ENCODE data around the gene INAFM1. TPM values are rescaled to one million over a fixed set of nuclear protein-coding genes. Genes with fewer than 3 reads are reported as not detected.
A peak's percentile ranks its signal among the peaks of the same experiment; 100 is the strongest.

The INAFM1 gene
- total RNA-seq, 1 donor from 2014 or later: 12.2 TPM

DNA sequence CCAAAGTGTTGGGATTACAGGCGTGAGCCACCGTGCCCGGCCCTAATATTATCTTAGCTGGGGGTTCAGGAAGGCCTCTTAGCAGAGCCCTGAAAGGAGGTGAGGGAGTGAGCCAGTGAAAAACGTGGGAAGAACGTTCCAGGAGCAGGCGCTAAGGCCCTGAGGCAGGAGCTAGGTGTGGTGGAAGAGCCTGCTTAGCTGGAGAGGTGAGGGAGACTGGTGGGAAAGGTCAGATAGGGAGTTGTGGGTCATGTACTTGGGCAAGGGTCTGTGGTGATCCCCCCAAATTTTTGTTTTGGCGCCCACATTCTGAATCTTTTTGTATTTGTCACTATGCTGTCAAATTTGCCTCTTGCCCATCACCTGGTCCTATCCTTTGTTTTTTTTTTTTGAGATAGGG is 5.1 kb upstream of the INAFM1 start:
- TF ChIP-seq, protein P1, sequence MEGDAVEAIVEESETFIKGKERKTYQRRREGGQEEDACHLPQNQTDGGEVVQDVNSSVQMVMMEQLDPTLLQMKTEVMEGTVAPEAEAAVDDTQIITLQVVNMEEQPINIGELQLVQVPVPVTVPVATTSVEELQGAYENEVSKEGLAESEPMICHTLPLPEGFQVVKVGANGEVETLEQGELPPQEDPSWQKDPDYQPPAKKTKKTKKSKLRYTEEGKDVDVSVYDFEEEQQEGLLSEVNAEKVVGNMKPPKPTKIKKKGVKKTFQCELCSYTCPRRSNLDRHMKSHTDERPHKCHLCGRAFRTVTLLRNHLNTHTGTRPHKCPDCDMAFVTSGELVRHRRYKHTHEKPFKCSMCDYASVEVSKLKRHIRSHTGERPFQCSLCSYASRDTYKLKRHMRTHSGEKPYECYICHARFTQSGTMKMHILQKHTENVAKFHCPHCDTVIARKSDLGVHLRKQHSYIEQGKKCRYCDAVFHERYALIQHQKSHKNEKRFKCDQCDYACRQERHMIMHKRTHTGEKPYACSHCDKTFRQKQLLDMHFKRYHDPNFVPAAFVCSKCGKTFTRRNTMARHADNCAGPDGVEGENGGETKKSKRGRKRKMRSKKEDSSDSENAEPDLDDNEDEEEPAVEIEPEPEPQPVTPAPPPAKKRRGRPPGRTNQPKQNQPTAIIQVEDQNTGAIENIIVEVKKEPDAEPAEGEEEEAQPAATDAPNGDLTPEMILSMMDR (IDR thresholded peaks at IDR 0.05; ENCODE audit: borderline replicate concordance): no peak
- intact Hi-C loops (cut with micrococcal nuclease): no loop called here
- H3K27me3 ChIP-seq (ENCODE audit: low read depth): no peaks in the 10 kb centered on the region
- H3K4me1 ChIP-seq: peaks cover 20% of the 10 kb centered on the region
- no peak for DNase-seq
- no peak overlapping the region for H3K27ac ChIP-seq (replicated peaks)
- H3K36me3 ChIP-seq: peaks cover 68% of the 10 kb centered on the region
- H3K9me3 ChIP-seq (replicated peaks): no peaks in the 10 kb centered on the region
- H3K4me3 ChIP-seq: no peak overlapping the region

DNA sequence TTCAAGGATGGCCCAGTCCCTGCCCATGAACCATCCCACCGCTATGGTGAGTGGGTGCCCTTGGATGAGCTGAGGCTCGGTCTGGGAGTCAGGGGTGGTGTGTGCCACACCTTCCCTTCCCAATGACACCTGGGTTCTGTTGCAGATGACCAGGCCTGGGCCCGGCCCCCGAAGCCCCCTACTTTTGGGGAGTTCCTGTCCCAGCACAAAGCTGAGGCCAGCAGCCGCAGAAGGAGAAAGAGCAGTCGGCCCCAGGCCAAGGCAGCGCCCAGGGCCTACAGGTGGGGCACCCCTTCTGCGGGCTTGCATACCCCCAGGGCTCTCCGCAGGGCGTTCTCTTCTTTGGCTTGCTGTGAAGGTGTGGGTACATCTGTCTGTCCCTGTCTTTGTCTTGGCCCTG is 4.3 kb upstream of the INAFM1 start:
- TF ChIP-seq, protein P1 (IDR thresholded peaks at IDR 0.05; ENCODE audit: borderline replicate concordance): no peak

DNA sequence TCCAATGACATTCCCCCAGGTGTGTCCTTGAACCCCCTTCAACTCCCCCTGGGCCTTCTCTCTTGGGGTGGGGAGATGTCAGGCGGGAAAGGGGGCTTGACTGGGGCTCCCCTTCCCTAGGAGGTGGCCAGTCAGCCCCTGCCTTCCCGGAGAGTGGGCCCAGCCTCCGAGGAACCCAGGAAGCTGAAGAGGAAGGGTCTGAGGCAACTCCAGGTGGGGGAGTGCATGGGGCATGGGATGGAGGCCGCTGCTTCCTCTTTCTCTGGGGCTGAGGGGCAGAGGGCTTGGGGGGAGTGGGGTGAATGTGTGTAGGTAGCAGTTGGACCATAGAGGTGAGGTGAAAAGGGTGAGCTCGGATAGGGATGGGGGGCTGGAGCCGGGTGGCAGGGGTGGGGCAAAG is 2.7 kb upstream of the INAFM1 start:
- Histone ChIP-seq H3K4me1 (peaks cover 42% of the 10 kb centered on the region), H3K36me3 (peaks cover 45% of the 10 kb centered on the region), H3K4me3 (no peak overlapping the region), H3K9me3 (replicated peaks) (no peaks in the 10 kb centered on the region), H3K27me3 (ENCODE audit: low read depth) (no peaks in the 10 kb centered on the region), H3K27ac (replicated peaks) (peak overlapping the region; percentile 98)
- DNase-seq: no peak
- intact Hi-C loops (cut with micrococcal nuclease): no loop called here
- TF ChIP-seq, protein P1 (IDR thresholded peaks at IDR 0.05; ENCODE audit: borderline replicate concordance): no peak

More for the DNA sequence above, 4.3 kb upstream of the INAFM1 start:
- Histone ChIP-seq H3K27ac (replicated peaks) (no peak overlapping the region), H3K27me3 (ENCODE audit: low read depth) (no peaks in the 10 kb centered on the region), H3K36me3 (peaks cover 60% of the 10 kb centered on the region), H3K4me3 (no peak overlapping the region), H3K4me1 (peaks cover 27% of the 10 kb centered on the region), H3K9me3 (replicated peaks) (no peaks in the 10 kb centered on the region)
- DNase-seq: no peak
- intact Hi-C loops (cut with micrococcal nuclease): no loop called here

DNA sequence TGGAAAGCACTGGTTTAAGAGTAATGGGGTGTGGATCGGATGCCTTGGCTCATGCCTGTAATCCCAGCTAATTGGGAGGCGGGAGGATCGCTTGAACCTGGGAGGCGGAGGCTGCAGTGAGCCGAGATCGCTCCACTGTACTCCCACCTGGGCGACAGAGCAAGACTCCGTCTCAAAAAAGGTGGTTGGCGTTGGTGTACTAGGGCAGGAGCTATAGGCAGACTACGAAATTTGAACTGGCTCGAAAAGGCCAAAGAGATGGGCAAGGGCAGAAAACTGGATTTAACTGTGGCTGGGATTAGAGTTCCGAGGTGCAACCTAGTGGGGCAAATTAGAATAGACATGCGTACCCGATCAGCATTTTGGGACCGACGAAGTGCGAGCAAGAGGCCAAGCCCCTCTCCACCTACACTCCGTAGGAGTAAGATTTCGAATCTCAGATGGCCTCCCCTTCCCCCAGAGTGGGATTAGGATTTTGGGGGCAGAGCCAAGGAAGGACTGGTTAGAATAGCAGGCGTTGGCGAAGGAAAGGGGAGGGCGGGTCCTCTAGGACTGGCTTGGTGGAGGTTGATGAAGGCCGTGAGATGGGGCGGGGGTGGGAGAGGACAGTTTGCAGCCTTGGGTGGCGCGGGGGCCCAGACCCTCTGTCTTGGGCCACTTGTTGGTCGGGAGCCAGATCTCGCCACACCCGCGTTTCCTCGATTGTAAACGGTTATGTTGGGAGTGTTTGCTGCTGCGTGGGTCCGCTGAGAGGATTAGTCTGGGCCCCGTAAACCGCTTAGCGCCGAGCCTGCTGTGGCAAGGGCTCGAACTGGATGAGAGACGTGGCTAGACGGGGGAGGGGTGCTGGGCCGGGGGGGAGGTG is 2.0 kb upstream of the INAFM1 start:
- intact Hi-C loops (cut with micrococcal nuclease): no loop called here
- Histone ChIP-seq H3K9me3 (replicated peaks) (no peaks in the 10 kb centered on the region), H3K36me3 (peaks cover 38% of the 10 kb centered on the region), H3K4me3 (peak overlapping the region; percentile 82), H3K4me1 (peaks cover 50% of the 10 kb centered on the region), H3K27me3 (ENCODE audit: low read depth) (no peaks in the 10 kb centered on the region), H3K27ac (replicated peaks) (peak overlapping the region; percentile 98)
- TF ChIP-seq, protein P1 (IDR thresholded peaks at IDR 0.05; ENCODE audit: borderline replicate concordance): no peak
- DNase-seq: peak; percentile 52

DNA sequence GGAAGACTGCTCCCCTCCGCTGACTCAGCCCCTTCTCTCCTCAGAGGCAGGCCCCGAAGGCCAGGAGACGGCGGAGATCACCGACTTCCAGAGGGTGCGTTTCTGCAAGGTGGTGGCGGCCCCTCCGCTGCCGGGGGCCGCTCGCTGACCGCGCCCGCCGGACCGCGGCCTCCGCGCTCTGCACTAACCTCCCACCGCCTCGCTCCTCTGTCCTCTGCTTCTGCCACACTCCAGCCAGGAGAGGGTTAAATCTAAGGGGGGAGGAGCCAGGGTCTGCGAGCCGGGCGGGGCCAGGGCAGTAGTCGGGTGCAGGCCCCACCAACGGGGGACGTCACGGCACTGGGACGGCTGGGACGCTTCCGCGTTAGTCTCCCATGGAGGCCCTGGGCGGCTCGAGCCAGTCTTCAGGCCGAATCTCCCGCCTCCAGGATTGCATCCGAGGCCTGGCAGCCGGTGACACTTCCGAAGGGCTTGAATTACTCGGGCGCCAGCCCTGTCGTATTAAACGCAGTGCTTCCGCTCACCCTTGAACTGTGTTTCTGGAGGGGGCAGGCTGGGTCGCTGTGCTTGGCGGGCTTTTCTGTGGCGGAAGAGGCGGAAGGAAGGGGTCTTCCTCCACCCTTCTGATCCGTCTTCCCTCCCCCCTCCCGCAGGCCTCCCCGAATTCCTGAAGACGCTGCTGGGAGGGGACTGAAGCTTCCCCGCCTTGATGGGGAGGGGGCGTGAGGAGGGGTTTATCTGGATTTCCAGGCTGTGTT is 1.2 kb upstream of the INAFM1 start:
- H3K4me3 ChIP-seq: peak overlapping the region; percentile 82
- peaks cover 30% of the 10 kb centered on the region for H3K36me3 ChIP-seq
- DNase-seq: peak; percentile 92
- H3K4me1 ChIP-seq: peaks cover 57% of the 10 kb centered on the region
- TF ChIP-seq, protein P1 (IDR thresholded peaks at IDR 0.05; ENCODE audit: borderline replicate concordance): no peak
- H3K27ac ChIP-seq (replicated peaks): peak overlapping the region; percentile 98
- intact Hi-C loops (cut with micrococcal nuclease): no loop called here
- no peaks in the 10 kb centered on the region for H3K27me3 ChIP-seq (ENCODE audit: low read depth)
- no peaks in the 10 kb centered on the region for H3K9me3 ChIP-seq (replicated peaks)

All from left ventricle myocardium inferior (tissue), 1 donor.